ENCODE measurements around the gene PRKG1. TPM values are rescaled to one million over a fixed set of nuclear protein-coding genes. Genes with fewer than 3 reads are reported as not detected.

The PRKG1 gene
- total RNA-seq, 2 donors from 2014 or later: 145 to 381 TPM

DNA sequence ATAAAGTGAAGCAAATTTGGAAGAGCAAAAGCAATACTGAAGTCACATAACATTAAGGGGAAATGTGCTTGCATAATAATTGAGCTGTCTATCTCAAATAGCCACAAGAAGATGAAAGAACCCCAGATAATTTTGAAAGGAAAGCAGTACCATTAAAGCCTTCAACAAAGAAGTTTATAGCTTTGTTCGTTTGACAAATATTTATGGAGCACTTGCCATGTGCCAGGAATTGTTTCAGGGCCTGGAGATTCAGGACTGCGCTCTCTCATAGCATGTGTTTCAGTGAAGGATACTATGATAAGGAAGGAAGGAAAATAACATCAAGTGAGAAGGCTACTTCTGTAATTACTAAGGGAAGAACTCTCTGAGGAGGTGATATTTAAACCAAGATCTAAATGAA lies 837.4 kb downstream of the PRKG1 start:
- H3K4me1 ChIP-seq (ENCODE audit: control insufficient read depth in 1 of 2, low read depth in 2 of 2): peaks cover 15 to 57% of the 10 kb centered on the region in 2 donors
- TF ChIP-seq, protein P1, sequence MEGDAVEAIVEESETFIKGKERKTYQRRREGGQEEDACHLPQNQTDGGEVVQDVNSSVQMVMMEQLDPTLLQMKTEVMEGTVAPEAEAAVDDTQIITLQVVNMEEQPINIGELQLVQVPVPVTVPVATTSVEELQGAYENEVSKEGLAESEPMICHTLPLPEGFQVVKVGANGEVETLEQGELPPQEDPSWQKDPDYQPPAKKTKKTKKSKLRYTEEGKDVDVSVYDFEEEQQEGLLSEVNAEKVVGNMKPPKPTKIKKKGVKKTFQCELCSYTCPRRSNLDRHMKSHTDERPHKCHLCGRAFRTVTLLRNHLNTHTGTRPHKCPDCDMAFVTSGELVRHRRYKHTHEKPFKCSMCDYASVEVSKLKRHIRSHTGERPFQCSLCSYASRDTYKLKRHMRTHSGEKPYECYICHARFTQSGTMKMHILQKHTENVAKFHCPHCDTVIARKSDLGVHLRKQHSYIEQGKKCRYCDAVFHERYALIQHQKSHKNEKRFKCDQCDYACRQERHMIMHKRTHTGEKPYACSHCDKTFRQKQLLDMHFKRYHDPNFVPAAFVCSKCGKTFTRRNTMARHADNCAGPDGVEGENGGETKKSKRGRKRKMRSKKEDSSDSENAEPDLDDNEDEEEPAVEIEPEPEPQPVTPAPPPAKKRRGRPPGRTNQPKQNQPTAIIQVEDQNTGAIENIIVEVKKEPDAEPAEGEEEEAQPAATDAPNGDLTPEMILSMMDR (IDR thresholded peaks at IDR 0.05): no peak
- ATAC-seq (ENCODE audit: insufficient number of reproducible peaks, low FRiP score, low read depth) (no peak), DNase-seq (ENCODE audit: low spot score) (no peak)
- H3K27ac ChIP-seq: peak overlapping the region in 1 of 2 donors; percentile 26
- H3K36me3 ChIP-seq: no peaks in the 10 kb centered on the region
- no peaks in the 10 kb centered on the region for H3K9me3 ChIP-seq
- no peak overlapping the region for H3K4me3 ChIP-seq
- H3K27me3 ChIP-seq (replicated peaks; ENCODE audit: insufficient read depth): no peaks in the 10 kb centered on the region

DNA sequence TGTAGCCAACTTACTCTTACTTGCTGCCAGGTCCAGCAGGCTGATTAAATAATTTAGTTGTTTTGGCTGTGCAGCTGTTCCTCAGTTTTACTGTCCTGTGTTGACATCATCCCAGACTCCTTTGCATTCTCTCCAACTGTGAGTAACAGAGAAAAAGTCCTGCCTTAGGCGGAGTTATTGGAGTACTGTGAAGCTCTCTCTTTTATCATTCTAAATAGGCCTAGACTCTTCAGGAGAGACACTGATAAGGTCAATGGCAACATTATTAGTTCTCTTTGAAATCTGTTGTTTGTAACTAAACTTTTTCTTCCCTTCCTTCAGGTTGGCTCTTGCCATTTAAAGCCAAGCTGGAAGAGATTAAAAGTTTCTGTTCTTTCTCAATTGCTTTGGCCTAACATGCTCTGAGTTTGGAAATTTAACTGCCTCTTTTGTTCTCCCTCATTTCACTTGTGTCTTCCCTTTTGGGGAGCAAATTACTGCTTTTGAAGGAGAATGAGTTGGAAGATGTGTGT lies 840.8 kb downstream of the PRKG1 start:
- Histone ChIP-seq H3K36me3 (no peaks in the 10 kb centered on the region), H3K9me3 (no peaks in the 10 kb centered on the region), H3K27me3 (replicated peaks; ENCODE audit: insufficient read depth) (no peaks in the 10 kb centered on the region), H3K4me1 (ENCODE audit: control insufficient read depth in 1 of 2, low read depth in 2 of 2) (peaks cover 8 to 61% of the 10 kb centered on the region in 2 donors), H3K4me3 (no peak overlapping the region), H3K27ac (peak overlapping the region in 1 of 2 donors; percentile 27)
- TF ChIP-seq, protein P1 (IDR thresholded peaks at IDR 0.05): no peak
- ATAC-seq (ENCODE audit: insufficient number of reproducible peaks, low FRiP score, low read depth) (no peak), DNase-seq (ENCODE audit: low spot score) (no peak)

DNA sequence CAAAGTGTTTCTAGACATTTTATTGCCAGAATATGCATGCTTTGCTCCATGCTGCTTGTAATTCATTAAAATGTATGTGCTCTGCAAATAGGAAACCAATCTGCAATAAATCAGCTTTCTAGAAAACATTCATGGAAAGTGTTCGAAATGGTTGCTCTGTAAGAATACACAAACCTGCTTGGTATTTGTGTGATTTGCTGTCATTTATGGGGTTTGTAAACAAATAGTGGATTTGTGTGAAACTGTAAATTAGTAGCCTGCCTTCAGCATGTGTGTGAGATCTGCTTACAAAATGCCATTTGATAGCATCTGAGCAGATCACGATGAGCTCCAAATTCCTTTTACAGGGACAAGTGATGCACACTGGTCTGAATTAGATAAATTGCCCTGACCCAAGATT lies 844.2 kb downstream of the PRKG1 start:
- no peak overlapping the region for H3K4me3 ChIP-seq
- H3K36me3 ChIP-seq: no peaks in the 10 kb centered on the region
- no peaks in the 10 kb centered on the region for H3K27me3 ChIP-seq (replicated peaks; ENCODE audit: insufficient read depth)
- ATAC-seq (ENCODE audit: insufficient number of reproducible peaks, low FRiP score, low read depth): no peak
- peaks cover 3 to 71% of the 10 kb centered on the region in 2 donors for H3K4me1 ChIP-seq (ENCODE audit: control insufficient read depth in 1 of 2, low read depth in 2 of 2)
- TF ChIP-seq, protein P1 (IDR thresholded peaks at IDR 0.05): no peak
- no peaks in the 10 kb centered on the region for H3K9me3 ChIP-seq
- H3K27ac ChIP-seq: peak overlapping the region in 1 of 2 donors; percentile 20
- DNase-seq (ENCODE audit: low spot score): no peak

DNA sequence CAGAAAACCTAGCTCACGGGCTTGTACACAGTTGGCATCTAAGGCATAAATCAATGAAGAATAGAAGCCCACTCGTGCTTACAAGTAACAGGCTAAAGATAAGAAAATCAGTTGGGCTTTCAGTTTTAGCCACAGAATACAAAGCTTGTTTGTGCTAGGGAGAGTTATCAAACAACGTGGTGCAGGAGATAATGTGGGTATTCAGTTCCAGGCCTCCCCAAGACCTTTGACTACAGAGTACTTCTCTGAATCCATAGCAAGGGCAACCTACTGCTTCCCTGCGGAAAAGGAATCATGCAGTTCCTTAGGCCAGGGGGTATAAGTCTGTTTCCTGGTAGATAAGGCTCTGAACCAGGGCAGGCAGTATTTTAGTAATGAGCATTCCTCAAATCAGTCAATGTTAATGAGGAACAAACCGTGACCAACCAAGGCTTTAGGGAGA lies 844.6 kb downstream of the PRKG1 start:
- ATAC-seq (ENCODE audit: insufficient number of reproducible peaks, low FRiP score, low read depth) (no peak), DNase-seq (ENCODE audit: low spot score) (no peak)
- TF ChIP-seq, protein P1 (IDR thresholded peaks at IDR 0.05): no peak
- Histone ChIP-seq H3K36me3 (no peaks in the 10 kb centered on the region), H3K9me3 (no peaks in the 10 kb centered on the region), H3K27ac (peak overlapping the region in 1 of 2 donors; percentile 20), H3K4me1 (ENCODE audit: control insufficient read depth in 1 of 2, low read depth in 2 of 2) (peaks cover 3 to 75% of the 10 kb centered on the region in 2 donors), H3K4me3 (no peak overlapping the region), H3K27me3 (replicated peaks; ENCODE audit: insufficient read depth) (no peaks in the 10 kb centered on the region)

DNA sequence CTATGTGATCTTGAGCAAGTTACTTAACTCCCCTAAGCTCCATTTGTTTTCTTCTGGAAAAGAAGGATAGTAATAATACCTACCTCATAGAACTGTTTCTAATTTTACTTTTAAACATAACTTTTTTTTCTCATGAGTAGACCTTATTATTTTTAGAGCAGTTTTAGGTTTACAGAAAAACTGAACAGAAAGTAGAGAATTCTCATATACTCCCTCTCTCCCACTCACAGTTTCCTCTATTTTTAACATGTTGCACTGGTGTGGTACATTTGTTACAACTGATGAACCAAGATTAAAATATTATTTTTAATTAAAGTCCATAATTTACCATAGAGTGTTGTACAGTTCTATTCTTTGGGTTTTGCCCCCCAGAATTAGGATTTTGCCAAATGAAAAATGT lies 846.4 kb downstream of the PRKG1 start:
- TF ChIP-seq, protein P1 (IDR thresholded peaks at IDR 0.05): no peak
- Histone ChIP-seq H3K4me3 (no peak overlapping the region), H3K27ac (peak overlapping the region; percentile 22 to 50), H3K4me1 (ENCODE audit: control insufficient read depth in 1 of 2, low read depth in 2 of 2) (peaks cover 3 to 59% of the 10 kb centered on the region in 2 donors), H3K27me3 (replicated peaks; ENCODE audit: insufficient read depth) (no peaks in the 10 kb centered on the region), H3K9me3 (no peaks in the 10 kb centered on the region), H3K36me3 (no peaks in the 10 kb centered on the region)
- no peak for ATAC-seq (ENCODE audit: insufficient number of reproducible peaks, low FRiP score, low read depth)
- DNase-seq (ENCODE audit: low spot score): no peak

All from thoracic aorta (tissue), 2 donors.